IgD-negative memory B cell (primary cell): ENCODE measurements around the gene LFNG. TPM values are rescaled to one million over a fixed set of nuclear protein-coding genes. Genes with fewer than 3 reads are reported as not detected.

Experiments used
- H3K27ac Mint-ChIP-seq, 3 donors: one replicate each; pipeline ENCODE4 v1.8.0; 2020 to 2022; ENCODE audit warnings: mild to moderate bottlenecking in 3 of 3, mixed read lengths in 3 of 3, moderate library complexity in 1 of 3
- H3K27me3 Mint-ChIP-seq: one replicate; pipeline ENCODE4 v1.8.0; 2021; ENCODE audit warnings: mixed read lengths
- H3K36me3 Mint-ChIP-seq: one replicate; pipeline ENCODE4 v1.8.0; 2020; ENCODE audit warnings: mild to moderate bottlenecking, mixed read lengths
- H3K4me1 Mint-ChIP-seq, 3 donors: one replicate each; pipeline ENCODE4 v1.8.0; 2020 to 2022; ENCODE audit warnings: mixed read lengths in 3 of 3, mild to moderate bottlenecking in 1 of 3
- H3K4me3 Mint-ChIP-seq, 4 donors: one replicate each; pipeline ENCODE4 v1.8.0; 2020 to 2022; ENCODE audit warnings: mild to moderate bottlenecking in 4 of 4, mixed read lengths in 4 of 4, moderate library complexity in 3 of 4
- H3K9me3 Mint-ChIP-seq, 3 donors: one replicate each; pipeline ENCODE4 v1.8.0; 2020 to 2021; ENCODE audit warnings: mixed read lengths in 3 of 3, mild to moderate bottlenecking in 1 of 3
- polyA plus RNA-seq: library from polyadenylated mRNA; unstranded; fragments of 300-500 nt; fragmentation: Illumina TruSeq; gene quantifications from one replicate; pipeline ENCODE4 v1.2.3, GENCODE V29; 2021

Gene LFNG
- polyA plus RNA-seq, 1 donor from 2014 or later = 1.7 TPM

GRCh38 chr7:2514473-2515423, 4.8 kb upstream of the LFNG start:
- Mint-ChIP-seq H3K9me3 (no peaks in the 10 kb centered on the region), H3K27me3 (no peaks in the 10 kb centered on the region), H3K4me1 (peaks cover 13 to 27% (median 25%) of the 10 kb centered on the region in 3 donors), H3K4me3 (no peak overlapping the region), H3K36me3 (no peaks in the 10 kb centered on the region), H3K27ac (no peak overlapping the region)

- no peaks in the 10 kb centered on the region for H3K27me3 Mint-ChIP-seq
- H3K9me3 Mint-ChIP-seq = no peaks in the 10 kb centered on the region
- peak overlapping the region in 1 of 4 donors; percentile 18 for H3K4me3 Mint-ChIP-seq
- H3K36me3 Mint-ChIP-seq = no peaks in the 10 kb centered on the region
- H3K4me1 Mint-ChIP-seq = peaks cover 13 to 23% (median 21%) of the 10 kb centered on the region in 3 donors
- H3K27ac Mint-ChIP-seq = no peak overlapping the region
These were observed 4.0 kb upstream of the LFNG start for GRCh38 chr7:2515424-2516193.

- Mint-ChIP-seq H3K9me3 (no peaks in the 10 kb centered on the region), H3K27me3 (no peaks in the 10 kb centered on the region), H3K36me3 (peaks cover 2% of the 10 kb centered on the region), H3K4me3 (peak overlapping the region in 1 of 4 donors; percentile 18), H3K4me1 (peaks cover 13 to 22% (median 21%) of the 10 kb centered on the region in 3 donors), H3K27ac (peak overlapping the region in 1 of 3 donors; percentile 96)
These were observed 3.4 kb upstream of the LFNG start for GRCh38 chr7:2516194-2516555.

- Mint-ChIP-seq H3K4me3 (peak overlapping the region in 1 of 4 donors; percentile 94), H3K9me3 (no peaks in the 10 kb centered on the region), H3K4me1 (peaks cover 15 to 19% (median 19%) of the 10 kb centered on the region in 3 donors), H3K36me3 (peaks cover 6% of the 10 kb centered on the region), H3K27me3 (no peaks in the 10 kb centered on the region), H3K27ac (peak overlapping the region in 2 of 3 donors; percentile 46 to 96)
These were observed 2.5 kb upstream of the LFNG start for GRCh38 chr7:2517026-2517425.

GRCh38 chr7:2517678-2518507, 1.7 kb upstream of the LFNG start:
- Mint-ChIP-seq H3K27ac (peak overlapping the region; percentile 92 to 97 (median 96)), H3K27me3 (no peaks in the 10 kb centered on the region), H3K9me3 (no peaks in the 10 kb centered on the region), H3K4me1 (peaks cover 13 to 21% (median 17%) of the 10 kb centered on the region in 3 donors), H3K4me3 (peak overlapping the region; percentile 65 to 94 (median 85)), H3K36me3 (peaks cover 7% of the 10 kb centered on the region)

- peaks cover 12 to 23% (median 16%) of the 10 kb centered on the region in 3 donors for H3K4me1 Mint-ChIP-seq
- H3K27ac Mint-ChIP-seq = peak overlapping the region; percentile 92 to 97 (median 96)
- H3K36me3 Mint-ChIP-seq = peaks cover 7% of the 10 kb centered on the region
- peak overlapping the region; percentile 79 to 94 (median 92) for H3K4me3 Mint-ChIP-seq
- H3K9me3 Mint-ChIP-seq = no peaks in the 10 kb centered on the region
- H3K27me3 Mint-ChIP-seq = no peaks in the 10 kb centered on the region
These were observed 846 bp upstream of the LFNG start for GRCh38 chr7:2518737-2519118.

GRCh38 chr7:2520131-2520760, 672 bp downstream of the LFNG start:
- peak overlapping the region; percentile 89 to 96 (median 90) for H3K27ac Mint-ChIP-seq
- H3K27me3 Mint-ChIP-seq = no peaks in the 10 kb centered on the region
- H3K9me3 Mint-ChIP-seq = no peaks in the 10 kb centered on the region
- peaks cover 7% of the 10 kb centered on the region for H3K36me3 Mint-ChIP-seq
- peaks cover 12 to 23% (median 16%) of the 10 kb centered on the region in 3 donors for H3K4me1 Mint-ChIP-seq
- H3K4me3 Mint-ChIP-seq = peak overlapping the region; percentile 94 to 99 (median 97)

GRCh38 chr7:2520761-2521290, 1.3 kb downstream of the LFNG start:
- Mint-ChIP-seq H3K9me3 (no peaks in the 10 kb centered on the region), H3K27ac (peak overlapping the region; percentile 89 to 96 (median 90)), H3K36me3 (peaks cover 7% of the 10 kb centered on the region), H3K4me1 (peaks cover 12 to 23% (median 19%) of the 10 kb centered on the region in 3 donors), H3K4me3 (peak overlapping the region; percentile 94 to 99 (median 97)), H3K27me3 (no peaks in the 10 kb centered on the region)

- no peaks in the 10 kb centered on the region for H3K9me3 Mint-ChIP-seq
- peaks cover 7% of the 10 kb centered on the region for H3K36me3 Mint-ChIP-seq
- H3K4me1 Mint-ChIP-seq = peaks cover 12 to 23% (median 22%) of the 10 kb centered on the region in 3 donors
- H3K4me3 Mint-ChIP-seq = peak overlapping the region; percentile 94 to 97 (median 96)
- peak overlapping the region; percentile 84 to 89 (median 89) for H3K27ac Mint-ChIP-seq
- no peaks in the 10 kb centered on the region for H3K27me3 Mint-ChIP-seq
These were observed 1.8 kb downstream of the LFNG start for GRCh38 chr7:2521341-2521745.

- Mint-ChIP-seq H3K9me3 (no peaks in the 10 kb centered on the region), H3K36me3 (peaks cover 7% of the 10 kb centered on the region), H3K4me3 (peak overlapping the region; percentile 94 to 97 (median 96)), H3K27ac (peak overlapping the region; percentile 84 to 89 (median 89)), H3K4me1 (peaks cover 11 to 23% (median 23%) of the 10 kb centered on the region in 3 donors), H3K27me3 (no peaks in the 10 kb centered on the region)
These were observed 2.5 kb downstream of the LFNG start for GRCh38 chr7:2521952-2522591.

- H3K36me3 Mint-ChIP-seq = peaks cover 7% of the 10 kb centered on the region
- peak overlapping the region; percentile 84 to 90 (median 89) for H3K27ac Mint-ChIP-seq
- no peaks in the 10 kb centered on the region for H3K27me3 Mint-ChIP-seq
- H3K4me3 Mint-ChIP-seq = peak overlapping the region; percentile 94 to 97 (median 96)
- H3K9me3 Mint-ChIP-seq = no peaks in the 10 kb centered on the region
- H3K4me1 Mint-ChIP-seq = peaks cover 7 to 27% (median 23%) of the 10 kb centered on the region in 3 donors
These were observed 3.3 kb downstream of the LFNG start for GRCh38 chr7:2522780-2523433.

GRCh38 chr7:2523461-2523936, 3.9 kb downstream of the LFNG start:
- Mint-ChIP-seq H3K4me3 (peak overlapping the region; percentile 94 to 97 (median 96)), H3K27me3 (no peaks in the 10 kb centered on the region), H3K36me3 (peaks cover 9% of the 10 kb centered on the region), H3K27ac (peak overlapping the region in 2 of 3 donors; percentile 46 to 89), H3K4me1 (peaks cover 11 to 29% (median 23%) of the 10 kb centered on the region in 3 donors), H3K9me3 (no peaks in the 10 kb centered on the region)
